ENCODE data around the gene PPP1R15B.

- no peak for TF ChIP-seq CTCF (IDR thresholded peaks at IDR 0.05)
- TF ChIP-seq POLR2A (IDR thresholded peaks at IDR 0.05): no peak
Measured at GRCh38 chr1:204401730-204402129, 9.9 kb downstream of the PPP1R15B start.
